Jurkat, Clone E6-1 (cell line): ENCODE measurements around the gene METRNL.
A peak's percentile ranks its signal among the peaks of the same experiment; 100 is the strongest.
"Not testable (repeated sequence)": the region's sequence is repeated elsewhere in the genome, so short reads cannot be mapped to it uniquely, and the experiment has no call there.

Experiments
- DNase-seq: peaks from one replicate; pipeline ENCODE4 v3.0.0-alpha.2; 2011; ENCODE audit warnings: low read depth, low spot score
- H3K4me3 ChIP-seq: 2 replicates; pipeline ENCODE4 v1.5.1; 2011; ENCODE audit warnings: mild to moderate bottlenecking, low read length, control low read depth, moderate library complexity

The METRNL gene

GRCh38 chr17:83050651-83051395, 28.6 kb upstream of the METRNL start:
- no peak for DNase-seq
- peak overlapping the region; percentile 61 for H3K4me3 ChIP-seq

DNA sequence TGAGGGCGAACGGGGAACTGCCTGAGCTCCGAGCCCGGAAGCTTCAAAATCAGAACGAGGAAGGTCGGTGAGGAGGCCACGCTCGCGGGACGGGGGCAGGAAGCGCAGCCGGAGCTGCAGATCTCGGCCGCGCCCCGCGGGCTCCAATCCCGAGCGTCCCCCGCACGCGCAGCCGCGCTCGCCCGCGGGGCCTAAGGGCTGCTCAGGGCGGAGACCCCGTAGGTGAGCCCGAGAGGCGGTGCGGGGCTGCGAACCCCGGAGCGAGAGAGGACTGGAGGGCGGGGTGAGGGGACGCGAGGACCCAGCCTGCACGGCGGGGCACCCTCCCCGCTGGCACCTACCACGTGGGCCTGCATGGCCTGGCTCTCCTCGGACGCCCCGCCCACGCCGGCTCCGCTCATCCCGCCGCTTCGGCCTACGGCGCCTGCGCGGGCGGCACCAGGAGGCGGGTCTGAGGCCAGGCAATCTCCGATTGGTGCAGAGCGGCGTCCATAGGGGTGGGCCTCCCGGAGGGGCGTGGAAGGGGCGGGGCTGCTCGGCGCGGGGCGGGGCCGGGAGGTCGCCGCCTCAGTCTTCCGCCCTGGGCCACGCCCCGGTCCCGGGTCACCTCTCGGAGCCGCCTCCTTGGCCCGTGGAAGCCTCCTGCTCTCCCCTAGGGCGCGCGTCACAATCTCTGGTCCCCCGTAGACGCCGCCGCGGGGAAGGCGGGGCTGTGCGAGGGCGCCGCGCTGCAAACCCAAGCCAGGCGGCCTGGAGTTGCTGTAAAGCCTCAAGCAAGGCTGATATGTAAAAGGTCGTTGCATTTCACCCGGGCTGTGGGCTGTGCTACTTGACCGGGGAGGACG, 27.8 kb upstream of the METRNL start:
- peak overlapping the region; percentile 61 for H3K4me3 ChIP-seq
- DNase-seq, result peak; percentile 92

GRCh38 chr17:83052241-83052564, 27.2 kb upstream of the METRNL start:
- DNase-seq, result no peak

DNA sequence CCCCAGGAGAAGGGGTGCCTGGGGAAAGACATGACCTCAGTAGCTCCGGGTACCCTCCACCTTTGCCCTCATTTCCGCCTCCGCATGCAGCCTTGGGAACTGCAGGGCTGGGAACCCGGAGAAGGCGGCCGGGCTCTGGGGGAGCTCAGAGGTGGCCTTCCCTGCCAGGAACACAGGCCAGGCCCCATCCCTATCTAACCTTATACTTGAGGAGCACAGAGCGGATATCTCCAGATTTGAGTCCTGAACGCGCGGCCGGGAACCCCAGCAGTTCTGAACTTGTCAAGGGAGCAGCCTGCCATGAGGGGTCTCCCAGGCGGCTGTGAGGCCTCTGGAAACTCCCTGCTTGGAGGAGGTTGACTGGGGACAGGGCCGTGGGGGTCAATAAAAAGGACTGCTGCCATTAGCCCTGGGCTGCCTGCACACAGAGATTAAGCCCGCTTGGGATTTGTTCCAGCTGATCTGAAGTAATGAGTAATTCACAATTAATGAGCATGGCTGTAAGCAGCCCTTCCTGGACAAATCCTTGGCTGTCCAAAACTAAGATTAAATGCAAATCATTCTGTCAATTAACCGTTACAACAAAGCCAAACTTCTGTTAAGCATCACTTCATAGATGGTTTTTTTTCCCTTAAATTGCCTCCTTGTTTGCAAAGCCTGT, 26.3 kb upstream of the METRNL start:
- no peak for DNase-seq
- no peak overlapping the region for H3K4me3 ChIP-seq

More at GRCh38 chr17:83052241-83052564, 27.2 kb upstream of the METRNL start:
- H3K4me3 ChIP-seq, result peak overlapping the region; percentile 57

DNA sequence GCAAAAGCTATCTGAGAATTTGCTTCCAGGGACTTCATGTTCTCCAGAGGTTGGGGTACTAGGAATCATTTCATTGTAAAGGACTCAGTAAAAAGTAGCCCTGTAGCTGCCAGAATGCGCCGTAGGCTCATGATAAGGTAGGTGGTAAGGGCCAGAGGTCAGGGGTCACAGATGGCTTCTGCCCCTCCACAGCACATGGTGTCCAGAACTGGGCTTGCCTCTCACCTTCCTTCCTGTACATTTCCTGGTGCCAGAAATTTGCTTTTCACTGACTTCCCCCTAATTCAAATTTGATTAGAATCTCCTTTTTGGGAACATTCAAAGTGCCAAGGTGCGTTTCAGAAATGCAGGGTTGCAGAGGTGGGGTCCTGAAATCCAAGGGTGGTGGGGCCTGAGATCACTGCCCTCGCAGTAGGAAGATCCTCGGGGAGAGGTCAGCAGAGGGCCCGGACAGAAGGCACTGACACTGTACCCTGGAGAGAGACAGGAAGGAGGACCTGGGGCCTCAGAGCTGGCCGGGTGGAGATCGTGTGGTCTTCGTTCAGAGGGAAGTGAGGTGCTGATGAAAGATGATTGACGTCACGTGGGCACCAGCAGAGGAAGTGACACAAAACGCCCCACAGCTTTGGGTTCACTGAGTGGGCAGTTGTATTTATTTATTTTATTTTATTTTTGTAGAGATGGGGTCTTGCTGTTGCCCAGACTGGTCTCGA, 25.5 kb upstream of the METRNL start:
- DNase-seq, result no peak
- H3K4me3 ChIP-seq, result no peak overlapping the region

DNA sequence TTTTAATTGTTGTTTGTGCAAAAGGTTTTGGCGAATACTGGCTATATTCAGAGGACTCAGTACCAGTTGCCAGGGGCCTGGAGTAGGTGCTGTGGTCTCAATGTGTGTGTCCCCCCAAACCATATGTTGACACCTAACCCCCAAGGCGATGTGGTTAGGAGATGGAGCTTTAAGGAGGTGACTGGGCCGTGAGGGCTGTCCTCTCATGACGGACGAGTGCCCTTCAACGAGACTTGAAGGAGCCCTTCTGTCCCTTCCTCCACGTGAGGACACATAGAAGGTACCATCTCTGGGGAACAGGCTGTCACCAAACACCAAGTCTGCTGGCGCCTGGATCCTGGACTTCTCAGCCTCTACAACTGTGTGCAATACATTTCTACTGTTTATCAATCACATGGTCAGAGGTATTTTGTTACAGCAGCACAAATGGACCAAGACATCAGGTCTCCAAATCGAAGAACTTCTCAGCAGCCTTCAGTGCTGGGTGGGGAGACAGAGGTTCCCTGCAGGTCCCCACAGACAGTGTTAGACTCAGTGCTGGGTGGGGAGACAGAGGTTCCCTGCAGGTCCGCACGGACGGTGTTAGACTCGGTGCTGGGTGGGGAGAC, 24.8 kb upstream of the METRNL start:
- H3K4me3 ChIP-seq, result no peak overlapping the region
- no peak for DNase-seq

DNA sequence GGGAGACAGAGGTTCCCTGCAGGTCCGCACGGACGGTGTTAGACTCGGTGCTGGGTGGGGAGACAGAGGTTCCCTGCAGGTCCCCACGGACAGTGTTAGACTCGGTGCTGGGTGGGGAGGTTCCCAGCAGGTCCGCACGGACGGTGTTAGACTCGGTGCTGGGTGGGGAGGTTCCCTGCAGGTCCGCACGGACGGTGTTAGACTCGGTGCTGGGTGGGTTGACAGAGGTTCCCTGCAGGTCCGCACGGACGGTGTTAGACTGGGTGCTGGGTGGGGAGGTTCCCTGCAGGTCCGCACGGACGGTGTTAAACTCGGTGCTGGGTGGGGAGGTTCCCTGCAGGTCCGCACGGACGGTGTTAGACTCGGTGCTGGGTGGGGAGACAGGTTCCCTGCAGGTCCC, 24.2 kb upstream of the METRNL start:
- not testable (repeated sequence) for H3K4me3 ChIP-seq, DNase-seq

GRCh38 chr17:83055911-83056582, 23.4 kb upstream of the METRNL start:
- H3K4me3 ChIP-seq, result no peak overlapping the region
- DNase-seq, result no peak

DNA sequence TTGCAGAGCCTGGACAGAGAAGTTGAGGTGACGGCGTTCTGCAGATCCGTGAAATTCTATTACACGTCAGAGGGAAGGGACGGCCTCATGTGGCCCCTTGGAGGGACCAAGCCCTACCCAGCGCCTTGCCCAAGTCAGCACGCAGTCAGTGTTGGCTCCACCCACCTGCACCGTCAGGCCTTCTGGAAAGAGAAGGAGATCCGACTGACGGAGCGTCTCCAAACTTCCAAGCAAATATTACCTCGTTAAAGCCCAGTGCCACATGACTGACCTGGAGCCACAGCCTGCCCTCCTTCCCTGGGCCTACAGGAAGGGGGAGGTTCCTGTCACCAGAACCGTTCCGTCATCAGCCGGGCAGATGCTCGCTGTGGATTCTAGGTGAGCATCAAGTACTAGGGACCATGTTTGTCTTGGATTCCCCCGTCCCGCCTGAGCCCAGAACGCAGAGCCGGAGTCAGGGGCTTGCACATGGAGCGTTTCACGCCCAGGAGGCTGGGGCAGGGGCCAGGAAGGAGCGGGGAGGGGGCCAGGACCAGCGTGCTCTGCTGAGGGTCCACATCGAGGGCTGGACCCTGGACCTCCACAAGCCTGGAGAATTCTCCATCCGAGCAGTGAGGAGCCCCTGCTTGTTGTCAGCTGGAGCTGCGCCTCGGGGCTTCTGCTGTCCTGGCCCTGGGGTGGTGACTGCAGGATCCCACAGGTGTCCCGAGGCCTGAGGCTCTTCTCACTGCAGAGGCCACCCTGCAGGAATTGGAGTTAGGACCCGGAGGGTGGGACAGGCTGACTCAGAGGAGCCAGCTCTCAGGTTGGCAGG, 22.6 kb upstream of the METRNL start:
- H3K4me3 ChIP-seq, result no peak overlapping the region
- no peak for DNase-seq

DNA sequence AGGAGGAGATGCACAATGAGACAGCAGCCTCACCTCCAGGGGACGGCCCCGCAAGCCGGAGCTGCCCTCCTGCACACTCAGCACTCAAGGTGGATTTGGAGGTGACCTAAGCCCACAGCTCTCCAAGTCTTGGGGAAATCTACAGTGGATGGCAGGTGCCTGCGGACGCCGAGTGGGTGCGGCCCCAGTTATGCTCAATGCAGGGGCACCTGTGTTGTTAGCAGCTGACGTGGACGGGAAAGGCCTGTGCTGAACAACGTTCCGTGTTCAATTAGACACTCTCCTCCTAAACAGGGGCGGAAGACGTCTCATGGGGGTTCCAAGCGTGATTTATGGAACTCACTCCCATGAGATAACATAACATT, 22.0 kb upstream of the METRNL start:
- DNase-seq, result no peak
- H3K4me3 ChIP-seq, result no peak overlapping the region

- no peak for DNase-seq
- H3K4me3 ChIP-seq, result no peak overlapping the region
These were observed 21.6 kb upstream of the METRNL start for GRCh38 chr17:83057793-83058265.

- DNase-seq, result no peak
- H3K4me3 ChIP-seq, result no peak overlapping the region
These were observed 21.1 kb upstream of the METRNL start for GRCh38 chr17:83058266-83058798.

- no peak overlapping the region for H3K4me3 ChIP-seq
- DNase-seq, result no peak
These were observed 17.8 kb upstream of the METRNL start for GRCh38 chr17:83061586-83061985.

GRCh38 chr17:83062011-83062817, 17.2 kb upstream of the METRNL start:
- no peak overlapping the region for H3K4me3 ChIP-seq
- no peak for DNase-seq

DNA sequence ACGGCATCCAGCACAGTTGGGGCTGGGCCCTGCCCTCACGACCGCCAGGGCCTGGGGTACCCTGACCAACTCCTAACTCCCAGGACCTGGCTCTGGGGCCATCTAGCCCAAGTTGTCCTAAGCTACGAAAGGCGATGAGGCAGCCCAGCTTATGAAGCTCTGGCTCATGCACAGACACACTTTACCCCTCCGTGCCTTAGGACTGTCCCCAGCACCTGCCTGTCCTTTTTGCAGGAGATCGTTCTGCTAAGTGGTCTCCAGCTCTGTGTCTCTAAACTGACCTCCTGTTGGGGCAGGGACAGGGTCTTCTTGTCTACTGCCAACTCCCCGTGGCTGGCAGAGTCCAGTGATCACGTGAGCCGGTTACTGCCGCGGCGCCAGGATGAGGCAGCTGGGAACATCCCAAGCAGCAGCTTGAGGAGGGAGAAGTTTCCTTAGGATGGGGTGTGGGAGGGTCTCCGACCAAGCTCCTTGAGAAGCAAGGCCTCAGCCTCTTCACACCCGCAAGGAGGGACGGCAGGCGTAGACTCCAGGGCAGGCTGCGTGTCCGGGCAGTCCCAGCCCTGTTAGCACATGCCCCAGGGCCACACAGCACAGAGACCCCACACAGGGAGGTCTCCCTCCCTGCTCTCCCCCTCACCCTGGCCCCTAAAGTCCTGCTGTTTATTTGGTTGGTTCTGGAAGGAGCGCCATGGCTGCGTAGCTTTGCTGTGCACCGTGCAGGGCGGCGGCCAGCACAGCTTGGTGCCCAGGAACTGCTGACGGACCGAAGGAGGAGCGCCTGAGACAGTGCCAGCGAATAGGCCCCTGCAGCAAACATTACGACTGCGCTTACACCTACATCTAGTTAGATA, 16.4 kb upstream of the METRNL start:
- no peak overlapping the region for H3K4me3 ChIP-seq
- DNase-seq, result no peak
